ENCODE measurements around the gene CDK5. TPM values are rescaled to one million over a fixed set of nuclear protein-coding genes. Genes with fewer than 3 reads are reported as not detected.

Gene CDK5
- total and polyA plus RNA-seq, 9 of the 15 experiments (the other 6 are each of a cell fraction or from before 2014, with no cell fraction given), result 3.2 to 38.0 (median 27.5) TPM

DNA sequence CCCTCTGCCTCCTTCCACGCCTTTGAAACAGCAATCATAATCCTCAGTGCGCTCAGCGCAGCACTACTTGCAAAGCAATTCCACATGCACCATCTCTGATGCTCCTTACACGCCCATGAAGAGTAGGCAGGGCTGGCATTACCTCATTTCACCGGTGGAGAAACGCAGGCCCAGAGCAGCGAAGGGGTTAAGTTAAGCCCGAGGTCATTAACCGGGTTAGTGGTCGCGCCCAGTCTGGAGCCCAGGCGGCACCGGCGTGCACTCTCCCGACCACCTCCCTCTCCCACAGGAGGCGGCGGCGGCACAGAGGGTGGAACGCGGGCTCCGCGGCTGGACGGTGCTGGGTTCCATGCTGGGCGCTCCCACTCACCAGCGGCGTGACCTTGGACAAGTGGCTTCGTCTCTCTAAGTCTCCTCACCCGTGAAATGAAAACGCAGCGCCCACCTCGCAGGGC is 22.4 kb upstream of the CDK5 start (continued):
- TF ChIP-seq TBL1XR1 (IDR thresholded peaks at IDR 0.05; ENCODE audit: low read length in 2 of 2) (no peak), CREB1 (IDR thresholded peaks at IDR 0.05) (no peak), CREB1 (CRISPR knock-in tag; IDR thresholded peaks at IDR 0.05) (no peak), HDAC1 (IDR thresholded peaks at IDR 0.05) (peak in 1 of 2 experiments; percentile 66; a peak in 1 of 4 replicates), HNRNPUL1 (IDR thresholded peaks at IDR 0.05; ENCODE audit: low read length) (no peak), HEY1 (CRISPR knock-in tag; IDR thresholded peaks at IDR 0.05; ENCODE audit: borderline replicate concordance) (no peak), MXI1 (IDR thresholded peaks at IDR 0.05; ENCODE audit: low read depth, low read length) (peak; percentile 17; the same call in 1 of the 2 replicates), MYC (IDR thresholded peaks at IDR 0.05; ENCODE audit: low read depth, low read length) (no peak), MYC (CRISPR knock-in tag; IDR thresholded peaks at IDR 0.05; ENCODE audit: borderline replicate concordance, low read depth) (peak; percentile 79; the same call in 1 of the 2 replicates), ZNF696 (CRISPR knock-in tag; conservative IDR thresholded peaks at IDR 0.05) (no peak), ZNF316 (IDR thresholded peaks at IDR 0.05) (no peak), ZNF311 (CRISPR knock-in tag; IDR thresholded peaks at IDR 0.05) (no peak), SAP30 (IDR thresholded peaks at IDR 0.05; ENCODE audit: borderline replicate concordance, insufficient read depth, low read depth, low read length, poor library complexity, severe bottlenecking) (peak; percentile 53), RAD21 (CRISPR knock-in tag; conservative IDR thresholded peaks at IDR 0.05 in 1 of 2, IDR thresholded peaks at IDR 0.05 in 1 of 2) (peak in 1 of 2 experiments; percentile 2; a peak in 1 of 4 replicates), ZNF764 (CRISPR knock-in tag; IDR thresholded peaks at IDR 0.05; ENCODE audit: low read depth) (no peak), FOXM1 (IDR thresholded peaks at IDR 0.05; ENCODE audit: low read depth) (no peak), FOXM1 (CRISPR knock-in tag; IDR thresholded peaks at IDR 0.05; ENCODE audit: low read depth) (peak; percentile 61; the same call in 1 of the 2 replicates)
- TF ChIP-seq, protein P1, sequence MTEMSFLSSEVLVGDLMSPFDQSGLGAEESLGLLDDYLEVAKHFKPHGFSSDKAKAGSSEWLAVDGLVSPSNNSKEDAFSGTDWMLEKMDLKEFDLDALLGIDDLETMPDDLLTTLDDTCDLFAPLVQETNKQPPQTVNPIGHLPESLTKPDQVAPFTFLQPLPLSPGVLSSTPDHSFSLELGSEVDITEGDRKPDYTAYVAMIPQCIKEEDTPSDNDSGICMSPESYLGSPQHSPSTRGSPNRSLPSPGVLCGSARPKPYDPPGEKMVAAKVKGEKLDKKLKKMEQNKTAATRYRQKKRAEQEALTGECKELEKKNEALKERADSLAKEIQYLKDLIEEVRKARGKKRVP (CRISPR knock-in tag; IDR thresholded peaks at IDR 0.05), result no peak
- TF ChIP-seq, protein P2, sequence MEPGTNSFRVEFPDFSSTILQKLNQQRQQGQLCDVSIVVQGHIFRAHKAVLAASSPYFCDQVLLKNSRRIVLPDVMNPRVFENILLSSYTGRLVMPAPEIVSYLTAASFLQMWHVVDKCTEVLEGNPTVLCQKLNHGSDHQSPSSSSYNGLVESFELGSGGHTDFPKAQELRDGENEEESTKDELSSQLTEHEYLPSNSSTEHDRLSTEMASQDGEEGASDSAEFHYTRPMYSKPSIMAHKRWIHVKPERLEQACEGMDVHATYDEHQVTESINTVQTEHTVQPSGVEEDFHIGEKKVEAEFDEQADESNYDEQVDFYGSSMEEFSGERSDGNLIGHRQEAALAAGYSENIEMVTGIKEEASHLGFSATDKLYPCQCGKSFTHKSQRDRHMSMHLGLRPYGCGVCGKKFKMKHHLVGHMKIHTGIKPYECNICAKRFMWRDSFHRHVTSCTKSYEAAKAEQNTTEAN (CRISPR knock-in tag; IDR thresholded peaks at IDR 0.05), result no peak

Data from K562 (cell line).